D721Med (cell line): ENCODE data around the gene VSTM2A.
A peak's percentile ranks its signal among the peaks of the same experiment; 100 is the strongest.

Source experiments
- DNase-seq: peaks from one replicate; pipeline ENCODE4 v3.0.0; 2011; ENCODE audit warnings: low spot score; ENCODE audit not compliant: insufficient read length
- FAIRE-seq: peaks from 2 replicates; lab custom pipeline; 2011; peaks lifted over from hg19 to GRCh38; lab: Jason Lieb, UNC
- CTCF ChIP-seq: IDR thresholded peaks from 2 replicates; pipeline ENCODE4 v1.5.1; 2012; ENCODE audit warnings: mild to moderate bottlenecking, control low read depth; ENCODE audit not compliant: insufficient read depth; ENCODE audit errors: missing control alignments

The VSTM2A gene

GRCh38 chr7:54545241-54545563 is 3.0 kb downstream of the VSTM2A start:
- DNase-seq: no peak
- no peak for TF ChIP-seq CTCF
- no peak for FAIRE-seq

DNA sequence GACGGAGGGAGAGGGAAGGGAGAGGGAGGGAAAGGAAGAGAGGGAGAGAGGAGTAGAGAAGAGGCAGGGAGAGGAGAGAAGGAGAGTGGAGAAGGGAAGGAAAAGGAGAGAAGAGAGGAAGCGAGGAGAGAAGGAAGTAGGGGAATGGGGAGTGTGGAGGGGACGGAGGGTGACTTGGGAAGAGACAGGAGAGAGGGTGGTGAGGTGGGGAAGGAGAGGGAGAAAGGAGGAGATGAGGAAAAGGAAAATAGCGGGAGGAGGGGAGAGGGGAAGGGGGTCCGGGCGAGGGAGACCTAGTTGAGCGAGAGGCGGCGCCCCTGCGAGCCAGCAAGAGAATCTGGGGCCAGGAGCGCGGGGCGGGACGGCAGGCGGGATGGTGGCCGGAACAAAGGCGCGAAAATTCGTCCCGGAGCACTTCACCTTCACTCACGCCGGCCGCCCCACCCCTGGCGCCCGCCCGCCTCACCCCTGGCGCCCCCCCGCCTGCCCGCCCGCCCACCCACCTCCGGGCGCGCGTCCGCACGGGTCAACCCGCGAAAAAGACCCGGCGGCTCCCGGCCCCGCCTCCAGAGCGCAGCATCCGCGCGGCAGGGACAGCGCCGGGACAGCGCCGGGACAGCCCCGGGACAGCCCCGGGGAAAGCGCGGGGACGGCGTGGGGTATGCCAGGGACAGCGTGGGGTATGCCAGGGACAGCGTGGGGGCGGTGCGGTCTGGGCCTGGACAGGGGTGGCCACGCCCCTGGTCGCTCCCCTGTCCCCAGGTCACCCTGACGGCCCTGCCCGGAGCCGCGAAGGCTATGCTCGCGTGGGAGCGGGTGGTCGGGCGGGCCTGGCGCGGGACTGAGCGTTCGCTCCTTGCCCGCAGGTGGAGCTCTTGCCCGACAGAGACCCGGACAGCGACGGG is 4.2 kb downstream of the VSTM2A start:
- DNase-seq (peak; percentile 55), FAIRE-seq (no peak)
- TF ChIP-seq CTCF: peak; percentile 36

- no peak for TF ChIP-seq CTCF
- FAIRE-seq (no peak), DNase-seq (no peak)
Measured at GRCh38 chr7:54546986-54547314, 4.8 kb downstream of the VSTM2A start.

GRCh38 chr7:54550471-54550870 is 8.3 kb downstream of the VSTM2A start:
- FAIRE-seq: no peak
- no peak for TF ChIP-seq CTCF
- DNase-seq: no peak

- TF ChIP-seq CTCF: no peak
- DNase-seq (no peak), FAIRE-seq (no peak)
Measured at GRCh38 chr7:54556121-54556520, 13.9 kb downstream of the VSTM2A start.

GRCh38 chr7:54559401-54559800 is 17.2 kb downstream of the VSTM2A start:
- TF ChIP-seq CTCF: no peak
- DNase-seq (no peak), FAIRE-seq (no peak)

DNA sequence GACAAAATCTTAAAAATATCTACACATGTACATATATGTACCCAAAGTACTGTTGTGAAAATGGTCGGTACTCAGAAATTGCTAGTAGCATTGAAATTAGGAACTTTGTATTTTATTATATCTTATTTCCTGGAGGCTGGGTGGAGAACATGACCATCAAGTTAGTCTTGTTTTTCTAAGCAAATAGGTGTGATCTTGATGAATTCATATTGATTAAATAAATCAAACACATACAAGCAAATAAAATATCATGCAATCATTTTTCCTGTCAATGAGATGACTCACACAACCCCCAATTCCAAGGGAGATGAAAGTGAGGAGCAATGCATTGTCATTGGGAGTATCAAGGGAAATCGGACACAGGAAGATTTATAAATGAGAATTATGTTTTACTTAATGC is 18.0 kb downstream of the VSTM2A start:
- no peak for TF ChIP-seq CTCF
- DNase-seq: no peak
- FAIRE-seq: no peak
